Endothelial cell of hepatic sinusoid (primary cell): Measurements from ENCODE around the gene HLA-DPA1.

ENCODE experiments used
- in situ Hi-C: cut with HindIII; loops from 2 replicates; pipeline ENCODE4 v1.10.0; 2017; ENCODE audit warnings: low sequenced_read_pairs

The HLA-DPA1 gene

GRCh38 chr6:33088931-33089620, 15.6 kb upstream of the HLA-DPA1 start:
- in situ Hi-C loops, result loop anchor here (5.0 kb wide), 1 partner anchor 87 kb away; no protein-coding TSS in a partner anchor

GRCh38 chr6:33088258-33088930, 14.9 kb upstream of the HLA-DPA1 start:
- in situ Hi-C loops, result loop anchor here (5.0 kb wide), 1 partner anchor 86 kb away; no protein-coding TSS in a partner anchor

GRCh38 chr6:33085627-33086026, 12.2 kb upstream of the HLA-DPA1 start:
- in situ Hi-C loops, result loop anchor here (5.0 kb wide), 1 partner anchor 83 kb away; no protein-coding TSS in a partner anchor

GRCh38 chr6:33082702-33083101, 9.3 kb upstream of the HLA-DPA1 start:
- in situ Hi-C loops, result no loop called here

GRCh38 chr6:33081098-33081824, 7.8 kb upstream of the HLA-DPA1 start:
- in situ Hi-C loops, result no loop called here

GRCh38 chr6:33080127-33081089, 7.0 kb upstream of the HLA-DPA1 start:
- in situ Hi-C loops, result no loop called here

- in situ Hi-C loops, result no loop called here
Observed at GRCh38 chr6:33079580-33079979, 6.1 kb upstream of the HLA-DPA1 start.

- in situ Hi-C loops, result no loop called here
Observed at GRCh38 chr6:33078919-33079521, 5.6 kb upstream of the HLA-DPA1 start.

- in situ Hi-C loops, result no loop called here
Observed at GRCh38 chr6:33078442-33078841, 5.0 kb upstream of the HLA-DPA1 start.

GRCh38 chr6:33077908-33078307, 4.5 kb upstream of the HLA-DPA1 start:
- in situ Hi-C loops, result no loop called here

GRCh38 chr6:33076406-33076934, 3.0 kb upstream of the HLA-DPA1 start:
- in situ Hi-C loops, result no loop called here

GRCh38 chr6:33075568-33076405, 2.3 kb upstream of the HLA-DPA1 start, which contains the start of gene HLA-DPB1:
TSS of gene HLA-DPB1 (plus strand) at chr6:33075990. CDS start at chr6:33076042, 52 bp downstream.
- in situ Hi-C loops, result no loop called here

GRCh38 chr6:33075208-33075567, 1.7 kb upstream of the HLA-DPA1 start:
- in situ Hi-C loops, result no loop called here

GRCh38 chr6:33072508-33073100, 845 bp downstream of the HLA-DPA1 start:
- in situ Hi-C loops, result no loop called here

GRCh38 chr6:33071569-33071968, 1.9 kb downstream of the HLA-DPA1 start:
- in situ Hi-C loops, result no loop called here

- in situ Hi-C loops, result no loop called here
Observed at GRCh38 chr6:33070909-33071308, 2.5 kb downstream of the HLA-DPA1 start.

GRCh38 chr6:33069021-33069738, 4.3 kb downstream of the HLA-DPA1 start:
- in situ Hi-C loops, result no loop called here
